ENCODE results near the gene CLVS2. TPM values are rescaled to one million over a fixed set of nuclear protein-coding genes. Genes with fewer than 3 reads are reported as not detected.

Gene CLVS2
- total RNA-seq, 1 experiment from 2014 or later = not detected

GRCh38 chr6:123017104-123017682 is 21.2 kb downstream of the CLVS2 start:
- no peak for DNase-seq (ENCODE audit: extremely low read depth, low read depth)

GRCh38 chr6:123022975-123023374 is 26.9 kb downstream of the CLVS2 start:
- no peak for DNase-seq (ENCODE audit: extremely low read depth, low read depth)

- no peak for DNase-seq (ENCODE audit: extremely low read depth, low read depth)
Observed at GRCh38 chr6:123024976-123025375, 28.9 kb downstream of the CLVS2 start.

GRCh38 chr6:123027408-123027807 is 31.4 kb downstream of the CLVS2 start:
- no peak for DNase-seq (ENCODE audit: extremely low read depth, low read depth)

GRCh38 chr6:123028263-123028662 is 32.2 kb downstream of the CLVS2 start:
- no peak for DNase-seq (ENCODE audit: extremely low read depth, low read depth)

GRCh38 chr6:123030282-123030681 is 34.2 kb downstream of the CLVS2 start:
- no peak for DNase-seq (ENCODE audit: extremely low read depth, low read depth)

GRCh38 chr6:123036648-123037047 is 40.6 kb downstream of the CLVS2 start:
- DNase-seq (ENCODE audit: extremely low read depth, low read depth) = no peak

- no peak for DNase-seq (ENCODE audit: extremely low read depth, low read depth)
Observed at GRCh38 chr6:123039431-123039830, 43.4 kb downstream of the CLVS2 start.

- no peak for DNase-seq (ENCODE audit: extremely low read depth, low read depth)
Observed at GRCh38 chr6:123042401-123042800, 46.4 kb downstream of the CLVS2 start.

- no peak for DNase-seq (ENCODE audit: extremely low read depth, low read depth)
Observed at GRCh38 chr6:123044341-123044860, 48.4 kb downstream of the CLVS2 start.

GRCh38 chr6:123053602-123054225 is 57.7 kb downstream of the CLVS2 start:
- DNase-seq (ENCODE audit: extremely low read depth, low read depth) = no peak

GRCh38 chr6:123055256-123055655 is 59.2 kb downstream of the CLVS2 start:
- no peak for DNase-seq (ENCODE audit: extremely low read depth, low read depth)

GRCh38 chr6:123062670-123063069 is 66.6 kb downstream of the CLVS2 start:
- no peak for DNase-seq (ENCODE audit: extremely low read depth, low read depth)

GRCh38 chr6:123064038-123064437 is 68.0 kb downstream of the CLVS2 start:
- no peak for DNase-seq (ENCODE audit: extremely low read depth, low read depth)

- DNase-seq (ENCODE audit: extremely low read depth, low read depth) = no peak
Observed at GRCh38 chr6:123074616-123075015, 78.6 kb downstream of the CLVS2 start.

- no peak for DNase-seq (ENCODE audit: extremely low read depth, low read depth)
Observed at GRCh38 chr6:123085403-123085802, 89.4 kb downstream of the CLVS2 start.

- DNase-seq (ENCODE audit: extremely low read depth, low read depth) = no peak
Observed at GRCh38 chr6:123089226-123089625, 93.2 kb downstream of the CLVS2 start.

GRCh38 chr6:123091091-123091895 is 95.3 kb downstream of the CLVS2 start:
- peak; percentile 9 for DNase-seq (ENCODE audit: extremely low read depth, low read depth)

- DNase-seq (ENCODE audit: extremely low read depth, low read depth) = no peak
Observed at GRCh38 chr6:123091896-123092271, 95.8 kb downstream of the CLVS2 start.

GRCh38 chr6:123094795-123095194 is 98.8 kb downstream of the CLVS2 start:
- no peak for DNase-seq (ENCODE audit: extremely low read depth, low read depth)

GRCh38 chr6:123105561-123105960 is 109.5 kb downstream of the CLVS2 start:
- no peak for DNase-seq (ENCODE audit: extremely low read depth, low read depth)

GRCh38 chr6:123116370-123116769 is 120.3 kb downstream of the CLVS2 start:
- DNase-seq (ENCODE audit: extremely low read depth, low read depth) = no peak
